DMS53 (cell line): ENCODE results near the gene ALKBH8.
"Not testable (repeated sequence)": the region's sequence is repeated elsewhere in the genome, so short reads cannot be mapped to it uniquely, and the experiment has no call there.

Experiments used
- DNase-seq: peaks from one replicate; lab custom pipeline; 2025; lab: John Stamatoyannopoulos, UW

The ALKBH8 gene

GRCh38 chr11:107565219-107565937 lies at the start of gene ALKBH8:
Gene ALKBH8 (minus strand): TSS chr11:107565735. CDS start chr11:107560893, 4,842 bp downstream.
- peak; percentile 85 for DNase-seq

GRCh38 chr11:107612445-107612844 lies 46.9 kb upstream of the ALKBH8 start:
- no peak for DNase-seq

GRCh38 chr11:107609400-107610218 lies 44.1 kb upstream of the ALKBH8 start:
- no peak for DNase-seq

GRCh38 chr11:107608809-107609208 lies 43.3 kb upstream of the ALKBH8 start:
- no peak for DNase-seq

GRCh38 chr11:107606141-107606540 lies 40.6 kb upstream of the ALKBH8 start:
- peak; percentile 9 for DNase-seq

- DNase-seq: no peak
These were observed 39.8 kb upstream of the ALKBH8 start for GRCh38 chr11:107605061-107606006.

- peak; percentile 51 for DNase-seq
These were observed 32.9 kb upstream of the ALKBH8 start for GRCh38 chr11:107598225-107599139.

GRCh38 chr11:107594736-107595135 lies 29.2 kb upstream of the ALKBH8 start:
- no peak for DNase-seq

GRCh38 chr11:107593951-107594350 lies 28.4 kb upstream of the ALKBH8 start:
- no peak for DNase-seq

- no peak for DNase-seq
These were observed 27.3 kb upstream of the ALKBH8 start for GRCh38 chr11:107592813-107593212.

GRCh38 chr11:107592231-107592590 lies 26.7 kb upstream of the ALKBH8 start:
- no peak for DNase-seq

GRCh38 chr11:107591378-107592230 lies 26.1 kb upstream of the ALKBH8 start:
- peak; percentile 66 for DNase-seq

- DNase-seq: peak; percentile 88
These were observed 25.2 kb upstream of the ALKBH8 start, which contains the start of gene ELMOD1 for GRCh38 chr11:107590460-107591377. Gene ELMOD1 (plus strand): TSS chr11:107591147. CDS start chr11:107618190, 27,043 bp downstream.

- DNase-seq: no peak
These were observed 21.9 kb upstream of the ALKBH8 start for GRCh38 chr11:107587306-107587979.

- DNase-seq: no peak
These were observed 18.2 kb upstream of the ALKBH8 start for GRCh38 chr11:107583629-107584195.

GRCh38 chr11:107581147-107581546 lies 15.6 kb upstream of the ALKBH8 start:
- no peak for DNase-seq

- not testable (repeated sequence) for DNase-seq
These were observed 13.6 kb upstream of the ALKBH8 start for GRCh38 chr11:107579169-107579568.

- DNase-seq: no peak
These were observed 11.8 kb upstream of the ALKBH8 start for GRCh38 chr11:107577346-107577711.
